Stimulated activated naive CD8-positive, alpha-beta T cell treated with anti-CD3 and anti-CD28 coated beads, Interleukin-15, Interleukin-2, amounts not matched to agents 100 U/mL and 50 U/mL, for 24 hours (primary cell): ENCODE data around the gene ARHGAP24.

ENCODE experiments used
- ATAC-seq: fragments of 150-1000 bp; cut with Tn5 transposase; one replicate; pipeline ENCODE4 v1.10.0; 2021
- DNase-seq: peaks from one replicate; pipeline ENCODE4 v3.0.0; 2021

The ARHGAP24 gene

GRCh38 chr4:85474818-85475630 is at the start of gene ARHGAP24:
Gene ARHGAP24, plus strand, starts transcription at chr4:85475150.
- ATAC-seq (peak; percentile 89), DNase-seq (peak; percentile 55)

- no peak for ATAC-seq
- DNase-seq: no peak
Observed at GRCh38 chr4:85426366-85426765, 48.6 kb upstream of the ARHGAP24 start.

- ATAC-seq (no peak), DNase-seq (no peak)
Observed at GRCh38 chr4:85427123-85427522, 47.8 kb upstream of the ARHGAP24 start.

- no peak for ATAC-seq
- no peak for DNase-seq
Observed at GRCh38 chr4:85430226-85430625, 44.7 kb upstream of the ARHGAP24 start.

- DNase-seq (no peak), ATAC-seq (no peak)
Observed at GRCh38 chr4:85430697-85431096, 44.3 kb upstream of the ARHGAP24 start.

GRCh38 chr4:85431156-85431555 is 43.8 kb upstream of the ARHGAP24 start:
- ATAC-seq: no peak

GRCh38 chr4:85431881-85432485 is 43.0 kb upstream of the ARHGAP24 start:
- ATAC-seq (no peak), DNase-seq (no peak)

More at GRCh38 chr4:85431156-85431555, 43.8 kb upstream of the ARHGAP24 start:
- no peak for DNase-seq

- DNase-seq: no peak
- ATAC-seq: no peak
Observed at GRCh38 chr4:85445050-85445639, 29.8 kb upstream of the ARHGAP24 start.

- no peak for DNase-seq
- no peak for ATAC-seq
Observed at GRCh38 chr4:85446141-85446861, 28.6 kb upstream of the ARHGAP24 start.

GRCh38 chr4:85448906-85449890 is 25.8 kb upstream of the ARHGAP24 start:
- no peak for DNase-seq
- ATAC-seq: no peak

GRCh38 chr4:85452058-85452731 is 22.8 kb upstream of the ARHGAP24 start:
- DNase-seq: no peak
- ATAC-seq: no peak

- DNase-seq (no peak), ATAC-seq (no peak)
Observed at GRCh38 chr4:85455942-85456341, 19.0 kb upstream of the ARHGAP24 start.

- ATAC-seq: no peak
- DNase-seq: no peak
Observed at GRCh38 chr4:85457752-85458467, 17.0 kb upstream of the ARHGAP24 start.

- ATAC-seq: no peak
- DNase-seq: no peak
Observed at GRCh38 chr4:85459736-85460135, 15.2 kb upstream of the ARHGAP24 start.

- no peak for DNase-seq
- no peak for ATAC-seq
Observed at GRCh38 chr4:85474356-85474755, 594 bp upstream of the ARHGAP24 start.

GRCh38 chr4:85475631-85476233 is 782 bp downstream of the ARHGAP24 start:
- ATAC-seq (no peak), DNase-seq (no peak)

- ATAC-seq: no peak
- DNase-seq: no peak
Observed at GRCh38 chr4:85476381-85476780, 1.4 kb downstream of the ARHGAP24 start.

GRCh38 chr4:85477534-85477933 is 2.6 kb downstream of the ARHGAP24 start:
- DNase-seq (no peak), ATAC-seq (no peak)

- DNase-seq (no peak), ATAC-seq (no peak)
Observed at GRCh38 chr4:85478576-85478975, 3.6 kb downstream of the ARHGAP24 start.
